Smooth muscle cell (in vitro differentiated cells): ENCODE measurements around the gene SLC16A10. TPM values are rescaled to one million over a fixed set of nuclear protein-coding genes. Genes with fewer than 3 reads are reported as not detected.

ENCODE experiments used
- DNase-seq: peaks from one replicate; lab custom pipeline; 2025; ENCODE audit not compliant: unreplicated experiment; lab: John Stamatoyannopoulos, UW
- H2AFZ ChIP-seq: fragments of 200-600 bp; sonication (generic); 2 replicates; pipeline ENCODE4 v1.6.0; 2016; ENCODE audit warnings: antibody characterized with exemption, low read depth, mild to moderate bottlenecking
- H3F3A ChIP-seq: fragments of 200-600 bp; sonication (generic); 2 replicates; pipeline ENCODE4 v1.6.0; 2017; ENCODE audit warnings: antibody characterized with exemption, low read depth
- H3K27ac ChIP-seq: fragments of 200-600 bp; sonication (generic); 2 replicates; pipeline ENCODE4 v1.5.1; 2016; ENCODE audit warnings: low read depth, mild to moderate bottlenecking
- H3K27me3 ChIP-seq: fragments of 200-600 bp; sonication (generic); 2 replicates; pipeline ENCODE4 v1.6.1; 2016; ENCODE audit warnings: low read depth, mild to moderate bottlenecking
- H3K36me3 ChIP-seq: fragments of 200-600 bp; sonication (generic); 2 replicates; pipeline ENCODE4 v1.5.1; 2016; ENCODE audit warnings: low read depth
- H3K4me1 ChIP-seq: fragments of 200-600 bp; sonication (generic); 2 replicates; pipeline ENCODE4 v1.5.1; 2016; ENCODE audit warnings: low read depth
- H3K4me2 ChIP-seq: fragments of 200-600 bp; sonication (generic); 2 replicates; pipeline ENCODE4 v1.6.0; 2016; ENCODE audit warnings: mild to moderate bottlenecking
- H3K4me3 ChIP-seq: fragments of 200-600 bp; sonication (generic); 2 replicates; pipeline ENCODE4 v1.5.1; 2016; ENCODE audit warnings: mild to moderate bottlenecking
- H3K79me2 ChIP-seq: fragments of 200-600 bp; sonication (generic); 2 replicates; pipeline ENCODE4 v1.6.0; 2016; ENCODE audit warnings: low read depth, mild to moderate bottlenecking
- H3K9ac ChIP-seq: fragments of 200-600 bp; sonication (generic); 2 replicates; pipeline ENCODE4 v1.6.0; 2016; ENCODE audit warnings: low read depth
- H3K9me3 ChIP-seq: fragments of 200-600 bp; sonication (generic); replicated peaks from 2 replicates; pipeline ENCODE4 v1.5.1; 2016; ENCODE audit warnings: low read depth
- H4K20me1 ChIP-seq: fragments of 200-600 bp; sonication (generic); 2 replicates; pipeline ENCODE4 v1.6.0; 2016; ENCODE audit warnings: low read depth
- WGBS: methylation state at CpG from one replicate; pipeline ENCODE4 v1.1.7; 2016; ENCODE audit warnings: low lambda C conversion rate; 5-methylcytosine and 5-hydroxymethylcytosine counted together
- polyA plus RNA-seq: library from polyadenylated mRNA; unstranded; fragments of >200 nt; fragmentation: Nextera tagmentation; extraction: Ambion mirVana; gene quantifications from 2 replicates; pipeline ENCODE4 v1.2.1, GENCODE V29; 2016
- total RNA-seq: library from RNA; depleted of rRNA; stranded (reverse); fragments of >200 nt; gene quantifications from 2 replicates; pipeline ENCODE4 v1.2.3, GENCODE V29; 2014
- TF ChIP-seq, protein P1 (sequence below): fragments of 200-600 bp; sonication (generic); IDR thresholded peaks from 2 replicates; pipeline ENCODE4 v1.5.1; 2017; ENCODE audit warnings: borderline replicate concordance, mild to moderate bottlenecking, antibody characterized with exemption; ENCODE audit not compliant: insufficient read depth, poor library complexity, severe bottlenecking

SLC16A10 gene
- total and polyA plus RNA-seq, 2 experiments from 2014 or later, result 0.87 to 1.4 TPM

DNA sequence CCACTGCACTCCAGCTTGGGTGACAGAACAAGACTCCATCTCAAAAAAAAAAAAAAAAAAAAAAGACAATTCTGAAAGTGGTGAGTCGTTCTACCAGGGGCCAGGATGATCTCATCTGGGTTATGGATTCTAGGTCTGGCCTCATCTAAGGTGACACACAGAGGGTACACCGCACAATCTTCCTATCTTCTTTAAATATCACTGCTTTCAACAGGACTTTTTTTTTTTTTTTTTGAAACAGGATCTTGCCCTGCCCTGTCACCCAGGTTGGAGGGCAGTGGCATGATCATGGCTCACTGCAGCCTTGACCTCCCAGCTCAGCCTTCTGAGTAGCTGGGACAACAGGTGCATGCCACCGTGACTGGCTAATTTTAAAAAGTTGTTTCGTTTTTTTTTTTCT is 67.7 kb downstream of the SLC16A10 start:
- WGBS, result 80% methylated on average over 4 of the region's 4 CpGs

DNA sequence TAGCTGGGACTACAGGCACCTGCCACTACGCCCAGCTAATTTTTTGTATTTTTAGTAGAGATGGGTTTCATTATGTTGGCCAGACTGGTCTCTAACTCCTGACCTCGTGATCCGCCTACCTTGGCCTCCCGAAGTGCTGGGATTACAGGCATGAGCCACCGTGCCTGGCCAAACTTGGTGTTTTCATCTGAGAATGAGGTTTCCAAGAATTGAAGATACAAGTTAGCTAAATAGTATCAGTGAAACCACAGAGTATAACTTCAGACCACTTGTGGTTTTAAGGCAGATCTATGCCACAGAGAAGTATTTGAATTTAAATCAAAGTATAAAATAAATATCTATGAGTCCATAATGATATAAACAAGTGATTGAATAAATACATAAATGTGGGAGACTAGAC is 70.1 kb downstream of the SLC16A10 start:
- H3K9me3 ChIP-seq, result no peaks in the 10 kb centered on the region
- TF ChIP-seq, protein P1, sequence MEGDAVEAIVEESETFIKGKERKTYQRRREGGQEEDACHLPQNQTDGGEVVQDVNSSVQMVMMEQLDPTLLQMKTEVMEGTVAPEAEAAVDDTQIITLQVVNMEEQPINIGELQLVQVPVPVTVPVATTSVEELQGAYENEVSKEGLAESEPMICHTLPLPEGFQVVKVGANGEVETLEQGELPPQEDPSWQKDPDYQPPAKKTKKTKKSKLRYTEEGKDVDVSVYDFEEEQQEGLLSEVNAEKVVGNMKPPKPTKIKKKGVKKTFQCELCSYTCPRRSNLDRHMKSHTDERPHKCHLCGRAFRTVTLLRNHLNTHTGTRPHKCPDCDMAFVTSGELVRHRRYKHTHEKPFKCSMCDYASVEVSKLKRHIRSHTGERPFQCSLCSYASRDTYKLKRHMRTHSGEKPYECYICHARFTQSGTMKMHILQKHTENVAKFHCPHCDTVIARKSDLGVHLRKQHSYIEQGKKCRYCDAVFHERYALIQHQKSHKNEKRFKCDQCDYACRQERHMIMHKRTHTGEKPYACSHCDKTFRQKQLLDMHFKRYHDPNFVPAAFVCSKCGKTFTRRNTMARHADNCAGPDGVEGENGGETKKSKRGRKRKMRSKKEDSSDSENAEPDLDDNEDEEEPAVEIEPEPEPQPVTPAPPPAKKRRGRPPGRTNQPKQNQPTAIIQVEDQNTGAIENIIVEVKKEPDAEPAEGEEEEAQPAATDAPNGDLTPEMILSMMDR, result no peak
- H3K27me3 ChIP-seq, result no peaks in the 10 kb centered on the region
- 78% methylated on average over 5 of the region's 5 CpGs for WGBS
- no peak overlapping the region for H3K4me3 ChIP-seq
- H3K4me1 ChIP-seq, result no peaks in the 10 kb centered on the region
- no peak for DNase-seq
- no peaks in the 10 kb centered on the region for H3K79me2 ChIP-seq
- no peaks in the 10 kb centered on the region for H4K20me1 ChIP-seq
- no peak overlapping the region for H2AFZ ChIP-seq
- no peaks in the 10 kb centered on the region for H3F3A ChIP-seq
- H3K27ac ChIP-seq, result no peak overlapping the region
- H3K9ac ChIP-seq, result no peak overlapping the region
- no peak overlapping the region for H3K4me2 ChIP-seq
- no peaks in the 10 kb centered on the region for H3K36me3 ChIP-seq

More for the DNA sequence above, 67.7 kb downstream of the SLC16A10 start:
- H3K79me2 ChIP-seq, result no peaks in the 10 kb centered on the region
- no peaks in the 10 kb centered on the region for H4K20me1 ChIP-seq
- H3F3A ChIP-seq, result no peaks in the 10 kb centered on the region
- H3K4me2 ChIP-seq, result no peak overlapping the region
- TF ChIP-seq, protein P1, result no peak
- H3K9me3 ChIP-seq, result no peaks in the 10 kb centered on the region
- H3K9ac ChIP-seq, result no peak overlapping the region
- no peak overlapping the region for H2AFZ ChIP-seq
- no peaks in the 10 kb centered on the region for H3K36me3 ChIP-seq
- H3K4me1 ChIP-seq, result no peaks in the 10 kb centered on the region
- H3K27me3 ChIP-seq, result no peaks in the 10 kb centered on the region
- no peak overlapping the region for H3K4me3 ChIP-seq
- H3K27ac ChIP-seq, result no peak overlapping the region
- no peak for DNase-seq

DNA sequence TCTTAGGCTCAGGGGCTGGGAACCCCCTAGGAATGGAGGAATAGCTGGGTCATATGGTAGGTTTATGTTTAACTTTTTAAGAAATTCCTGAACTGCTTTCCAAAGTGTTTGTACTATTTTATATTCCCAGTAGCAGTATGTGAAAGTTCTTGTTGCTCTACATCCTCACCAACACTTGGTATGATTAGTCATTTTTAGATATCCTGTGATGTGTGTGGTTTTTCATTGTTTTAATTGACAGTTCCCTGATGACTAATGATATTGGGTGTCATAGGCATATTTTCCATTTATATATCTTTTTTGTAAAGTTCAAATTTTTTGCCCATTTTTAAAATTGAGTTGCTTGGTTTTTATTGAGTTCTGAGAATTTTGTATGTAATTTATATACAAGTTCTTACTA is 72.3 kb downstream of the SLC16A10 start:
- Histone ChIP-seq H3K9me3 (no peaks in the 10 kb centered on the region), H3K27me3 (no peaks in the 10 kb centered on the region), H2AFZ (no peak overlapping the region), H3K79me2 (no peaks in the 10 kb centered on the region), H3F3A (no peaks in the 10 kb centered on the region), H3K4me3 (no peak overlapping the region), H3K36me3 (no peaks in the 10 kb centered on the region), H4K20me1 (no peaks in the 10 kb centered on the region), H3K4me2 (no peak overlapping the region), H3K27ac (no peak overlapping the region), H3K9ac (no peak overlapping the region), H3K4me1 (no peaks in the 10 kb centered on the region)
- DNase-seq, result no peak
- TF ChIP-seq, protein P1, result no peak

DNA sequence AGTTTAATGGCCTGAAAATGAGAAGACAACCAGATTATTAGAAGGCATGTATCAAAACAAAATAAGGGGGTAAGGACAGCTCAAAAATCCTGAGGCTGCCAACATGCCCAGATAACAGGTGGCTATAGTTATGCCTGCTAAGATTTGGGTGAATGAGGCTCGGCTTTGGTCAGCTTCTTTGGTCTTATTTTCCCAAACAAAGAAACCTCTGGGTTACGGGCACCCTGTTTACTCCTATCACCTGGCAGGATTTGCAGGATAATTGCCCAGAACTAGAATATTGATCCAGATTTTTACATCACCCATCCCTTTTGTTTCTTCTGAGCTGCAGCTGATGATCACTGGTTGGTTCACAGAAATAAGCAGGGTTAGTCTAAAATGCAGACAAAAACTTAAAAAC is 74.3 kb downstream of the SLC16A10 start:
- H3K9me3 ChIP-seq, result no peaks in the 10 kb centered on the region
- no peaks in the 10 kb centered on the region for H3K36me3 ChIP-seq
- H3K27ac ChIP-seq, result no peak overlapping the region
- no peak overlapping the region for H2AFZ ChIP-seq
- no peak overlapping the region for H3K9ac ChIP-seq
- H3K79me2 ChIP-seq, result no peaks in the 10 kb centered on the region
- no peaks in the 10 kb centered on the region for H4K20me1 ChIP-seq
- TF ChIP-seq, protein P1, result no peak
- no peak for DNase-seq
- no peaks in the 10 kb centered on the region for H3K4me1 ChIP-seq
- H3K4me3 ChIP-seq, result no peak overlapping the region
- no peaks in the 10 kb centered on the region for H3K27me3 ChIP-seq
- 95% methylated on average over 2 of the region's 2 CpGs for WGBS
- H3F3A ChIP-seq, result no peaks in the 10 kb centered on the region
- H3K4me2 ChIP-seq, result no peak overlapping the region
